NT2/D1 (cell line): Measurements from ENCODE around the gene SDC4.

Experiments used
- DNase-seq: peaks from one replicate; pipeline ENCODE4 v3.0.0-alpha.2; 2011; ENCODE audit warnings: low read depth, low spot score
- H3K27me3 ChIP-seq: 2 replicates; pipeline ENCODE4 v1.6.0; 2011; ENCODE audit warnings: mild to moderate bottlenecking; ENCODE audit not compliant: insufficient read length, insufficient read depth
- H3K36me3 ChIP-seq: 2 replicates; pipeline ENCODE4 v1.6.1; 2011; ENCODE audit warnings: mild to moderate bottlenecking, low read length, mixed read lengths; ENCODE audit not compliant: insufficient read depth, insufficient read length
- H3K4me1 ChIP-seq: 2 replicates; pipeline ENCODE4 v1.5.1; 2011; ENCODE audit not compliant: insufficient read depth, insufficient read length
- H3K4me3 ChIP-seq: 2 replicates; pipeline ENCODE4 v1.5.1; 2011; ENCODE audit warnings: low read depth; ENCODE audit not compliant: insufficient read length
- H3K9ac ChIP-seq: 2 replicates; pipeline ENCODE4 v1.6.0; 2011; ENCODE audit warnings: low read depth; ENCODE audit not compliant: insufficient read length
- H3K9me3 ChIP-seq: 2 replicates; pipeline ENCODE4 v1.5.1; 2011; ENCODE audit warnings: mild to moderate bottlenecking, low read length; ENCODE audit not compliant: insufficient read depth
- SUZ12 ChIP-seq: IDR thresholded peaks from 2 replicates; pipeline ENCODE4 v1.6.1; 2011; ENCODE audit not compliant: insufficient read length, insufficient read depth; ENCODE audit errors: extremely low read depth
- YY1 ChIP-seq: IDR thresholded peaks from 2 replicates; pipeline ENCODE4 v1.6.1; 2011; ENCODE audit not compliant: insufficient read length, insufficient read depth
- ZNF274 ChIP-seq: IDR thresholded peaks from 2 replicates; pipeline ENCODE4 v1.6.1; 2011; ENCODE audit warnings: mild to moderate bottlenecking, low read depth, low read length

SDC4 gene

DNA sequence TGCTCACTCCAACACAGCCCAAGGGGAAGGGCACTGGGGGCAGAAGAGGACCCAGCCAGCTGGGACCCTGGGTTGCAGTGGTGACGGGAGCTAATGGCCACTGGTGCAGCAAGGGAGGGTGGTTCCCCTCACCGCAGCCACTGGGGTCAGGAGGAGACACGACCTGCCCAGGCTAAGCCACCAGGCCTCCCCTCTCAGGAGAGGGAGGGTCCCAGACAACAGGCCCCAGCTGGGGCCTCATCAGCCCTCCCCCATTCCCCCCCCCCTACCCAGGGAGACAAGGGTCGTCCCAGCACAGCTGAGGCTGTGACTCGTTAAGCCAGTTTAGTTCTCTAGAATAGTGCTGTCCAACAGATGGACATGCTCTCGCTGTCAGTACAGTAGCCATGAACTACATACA, 22.9 kb downstream of the SDC4 start:
- Histone ChIP-seq H3K9me3 (no peaks in the 10 kb centered on the region), H3K9ac (peak overlapping the region; percentile 5), H3K36me3 (peaks cover 60% of the 10 kb centered on the region), H3K27me3 (no peaks in the 10 kb centered on the region), H3K4me3 (no peak overlapping the region), H3K4me1 (peaks cover 3% of the 10 kb centered on the region)
- TF ChIP-seq YY1 (no peak), ZNF274 (no peak), SUZ12 (no peak)
- no peak for DNase-seq

DNA sequence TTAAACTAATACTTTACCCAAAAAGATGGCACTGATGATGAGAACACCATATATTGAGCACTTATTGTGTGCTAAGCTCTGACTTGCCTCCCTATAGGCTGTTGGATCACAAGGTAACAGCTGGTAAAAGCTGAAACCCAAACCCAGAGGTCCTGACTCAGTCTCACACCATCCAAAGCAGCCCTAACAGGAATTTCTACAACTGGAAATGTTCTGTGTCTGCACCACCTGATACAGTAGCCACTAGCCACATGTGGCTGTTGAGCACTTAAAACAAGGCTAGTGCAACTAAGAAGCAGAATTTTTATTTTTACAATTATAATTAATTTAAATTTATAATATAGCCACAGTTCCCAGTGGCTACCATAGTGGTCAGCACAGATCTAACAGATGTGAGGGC, 24.5 kb downstream of the SDC4 start:
- Histone ChIP-seq H3K9me3 (no peaks in the 10 kb centered on the region), H3K36me3 (peaks cover 43% of the 10 kb centered on the region), H3K4me1 (peaks cover 3% of the 10 kb centered on the region), H3K4me3 (no peak overlapping the region), H3K27me3 (no peaks in the 10 kb centered on the region), H3K9ac (no peak overlapping the region)
- no peak for DNase-seq
- TF ChIP-seq SUZ12, result no peak
- no peak for TF ChIP-seq YY1
- no peak for TF ChIP-seq ZNF274

DNA sequence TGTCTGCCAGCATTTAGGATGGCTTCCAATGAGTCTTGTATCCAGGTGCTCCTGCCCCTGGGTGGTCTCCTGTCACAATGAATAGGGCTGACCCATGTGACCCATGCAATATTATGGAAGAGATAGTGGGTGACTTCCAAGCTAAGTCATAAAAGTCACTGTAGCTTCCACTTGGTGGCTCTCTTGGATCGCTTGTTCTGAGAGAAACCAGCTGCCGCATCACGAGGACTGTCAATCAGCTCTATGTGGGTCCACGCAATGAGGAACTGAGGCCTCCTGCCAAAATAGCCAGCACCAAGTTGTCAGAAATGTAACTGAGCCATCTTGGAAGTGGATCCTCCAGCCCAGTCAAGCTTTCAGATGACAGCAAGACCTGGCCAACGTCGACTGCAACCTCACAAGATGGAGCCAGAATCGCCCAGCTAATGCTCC, 25.3 kb downstream of the SDC4 start:
- H3K4me1 ChIP-seq, result peaks cover 3% of the 10 kb centered on the region
- no peak overlapping the region for H3K4me3 ChIP-seq
- no peak overlapping the region for H3K9ac ChIP-seq
- TF ChIP-seq YY1, result no peak
- no peak for TF ChIP-seq SUZ12
- no peak for TF ChIP-seq ZNF274
- H3K27me3 ChIP-seq, result no peaks in the 10 kb centered on the region
- no peak for DNase-seq
- no peaks in the 10 kb centered on the region for H3K9me3 ChIP-seq
- peaks cover 36% of the 10 kb centered on the region for H3K36me3 ChIP-seq

DNA sequence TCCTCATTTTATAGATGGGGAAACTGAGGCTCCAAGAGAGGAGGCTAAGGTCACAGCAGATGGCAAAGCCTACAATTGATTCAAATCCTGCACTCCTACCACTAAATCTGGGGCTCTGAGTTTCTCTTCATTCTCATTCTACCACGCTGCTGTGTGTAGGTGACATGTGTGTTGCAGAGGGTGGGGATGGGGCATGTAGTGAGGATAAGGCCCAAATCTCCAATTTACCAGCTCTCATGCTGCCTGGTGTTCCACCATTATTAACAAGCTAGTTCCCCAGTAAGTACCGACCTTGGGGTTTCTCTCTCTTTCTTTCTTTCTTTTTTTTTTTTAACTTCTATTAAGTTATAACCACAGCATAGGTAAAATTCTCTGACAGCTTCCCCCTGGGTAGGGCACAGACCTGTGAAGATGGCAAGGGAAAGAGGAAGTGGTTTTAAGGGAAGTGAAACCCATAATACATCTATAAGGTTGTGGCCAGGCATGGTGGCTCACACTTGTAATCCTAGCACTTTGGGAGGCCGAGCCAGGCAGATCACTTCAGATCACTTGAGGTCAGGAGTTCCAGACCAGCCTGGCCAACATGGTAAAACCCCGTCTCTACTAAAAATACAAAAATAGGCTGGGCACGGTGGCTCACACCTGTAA, 27.2 kb downstream of the SDC4 start:
- no peak overlapping the region for H3K4me3 ChIP-seq
- peaks cover 17% of the 10 kb centered on the region for H3K36me3 ChIP-seq
- no peak for DNase-seq
- H3K27me3 ChIP-seq, result no peaks in the 10 kb centered on the region
- H3K9ac ChIP-seq, result no peak overlapping the region
- H3K4me1 ChIP-seq, result peaks cover 3% of the 10 kb centered on the region
- TF ChIP-seq ZNF274 (no peak), SUZ12 (no peak), YY1 (no peak)
- H3K9me3 ChIP-seq, result no peaks in the 10 kb centered on the region

DNA sequence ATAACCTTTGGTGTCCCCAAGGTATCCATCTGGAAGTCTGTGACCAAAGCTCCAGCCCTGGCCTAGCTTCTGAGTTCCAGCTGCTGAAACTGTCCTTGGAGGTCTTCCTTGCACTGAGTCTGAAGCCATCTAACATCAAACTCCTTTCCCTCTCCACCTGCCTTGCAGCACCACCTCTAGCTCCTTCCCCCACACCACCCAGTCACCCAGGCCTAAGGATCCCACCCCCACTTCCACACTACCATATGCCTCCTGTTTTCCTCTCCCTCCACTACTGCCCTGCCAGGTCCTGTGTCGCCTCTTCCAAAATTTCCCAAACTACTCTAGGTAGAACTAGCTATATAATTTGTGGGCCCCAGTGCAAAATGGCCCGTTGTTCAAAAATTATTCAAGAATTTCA, 29.3 kb downstream of the SDC4 start:
- H3K9ac ChIP-seq, result no peak overlapping the region
- H3K9me3 ChIP-seq, result no peaks in the 10 kb centered on the region
- H3K27me3 ChIP-seq, result no peaks in the 10 kb centered on the region
- no peaks in the 10 kb centered on the region for H3K4me1 ChIP-seq
- no peaks in the 10 kb centered on the region for H3K36me3 ChIP-seq
- DNase-seq, result no peak
- H3K4me3 ChIP-seq, result no peak overlapping the region
- TF ChIP-seq ZNF274 (no peak), SUZ12 (no peak), YY1 (no peak)

DNA sequence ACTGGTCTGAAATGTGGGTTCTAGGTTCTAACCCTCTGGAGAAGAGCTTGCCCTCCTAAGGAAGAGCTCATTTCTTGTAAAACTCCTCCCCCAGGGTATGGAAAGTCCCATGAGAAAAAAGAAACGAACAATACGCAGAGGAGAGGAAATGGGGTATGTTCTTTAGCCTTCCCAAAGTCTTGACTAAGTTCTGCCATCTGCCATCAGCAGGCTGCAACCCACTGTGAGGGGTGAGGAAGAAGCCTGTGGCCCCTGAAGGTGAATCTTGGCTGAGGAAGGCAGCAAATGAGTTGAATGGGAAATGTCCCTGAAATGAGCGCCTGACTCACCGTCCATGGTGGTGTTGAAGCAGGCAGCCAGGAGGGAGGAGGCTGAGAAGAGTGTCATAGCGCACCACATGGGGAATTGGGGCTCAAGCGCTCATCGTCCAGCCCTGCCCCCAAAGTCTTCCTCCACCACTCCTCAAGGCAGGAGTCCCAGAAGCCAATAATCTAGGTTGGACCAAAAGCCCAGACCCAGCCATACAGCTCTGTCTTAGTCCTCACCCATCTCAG, 29.8 kb downstream of the SDC4 start:
- H3K9me3 ChIP-seq, result no peaks in the 10 kb centered on the region
- H3K9ac ChIP-seq, result no peak overlapping the region
- no peaks in the 10 kb centered on the region for H3K27me3 ChIP-seq
- no peaks in the 10 kb centered on the region for H3K4me1 ChIP-seq
- DNase-seq, result no peak
- no peaks in the 10 kb centered on the region for H3K36me3 ChIP-seq
- TF ChIP-seq SUZ12 (no peak), YY1 (no peak), ZNF274 (no peak)
- no peak overlapping the region for H3K4me3 ChIP-seq

DNA sequence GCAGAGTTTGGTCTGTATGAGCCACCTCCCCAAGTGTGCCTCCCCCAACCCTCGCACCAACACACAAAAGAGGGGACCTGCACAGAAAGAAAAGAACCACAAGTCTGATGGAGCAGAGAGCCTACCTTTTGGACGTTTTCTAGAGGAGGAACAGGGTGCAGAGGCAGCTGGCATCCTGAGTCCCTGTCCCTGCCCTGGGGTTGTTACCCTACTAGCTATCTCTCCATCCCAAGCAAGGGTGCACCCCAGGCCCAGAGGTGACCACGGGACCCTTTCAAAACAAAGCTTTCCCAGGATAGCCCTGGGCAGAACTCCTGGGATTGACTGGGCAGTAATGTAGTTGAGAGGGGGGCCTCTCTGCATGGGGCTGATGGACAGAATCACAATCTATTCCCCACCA, 30.4 kb downstream of the SDC4 start:
- Histone ChIP-seq H3K4me1 (no peaks in the 10 kb centered on the region), H3K36me3 (no peaks in the 10 kb centered on the region), H3K4me3 (no peak overlapping the region), H3K9ac (no peak overlapping the region), H3K27me3 (no peaks in the 10 kb centered on the region), H3K9me3 (no peaks in the 10 kb centered on the region)
- DNase-seq, result no peak
- TF ChIP-seq ZNF274 (no peak), SUZ12 (no peak), YY1 (no peak)
